Measurements from ENCODE around the gene MICB. TPM values are rescaled to one million over a fixed set of nuclear protein-coding genes. Genes with fewer than 3 reads are reported as not detected.
A peak's percentile ranks its signal among the peaks of the same experiment; 100 is the strongest.

The MICB gene
- total and polyA plus RNA-seq, 9 of the 15 experiments (the other 6 are each of a cell fraction or from before 2014, with no cell fraction given) = 13.3 to 34.5 (median 19.8) TPM

DNA sequence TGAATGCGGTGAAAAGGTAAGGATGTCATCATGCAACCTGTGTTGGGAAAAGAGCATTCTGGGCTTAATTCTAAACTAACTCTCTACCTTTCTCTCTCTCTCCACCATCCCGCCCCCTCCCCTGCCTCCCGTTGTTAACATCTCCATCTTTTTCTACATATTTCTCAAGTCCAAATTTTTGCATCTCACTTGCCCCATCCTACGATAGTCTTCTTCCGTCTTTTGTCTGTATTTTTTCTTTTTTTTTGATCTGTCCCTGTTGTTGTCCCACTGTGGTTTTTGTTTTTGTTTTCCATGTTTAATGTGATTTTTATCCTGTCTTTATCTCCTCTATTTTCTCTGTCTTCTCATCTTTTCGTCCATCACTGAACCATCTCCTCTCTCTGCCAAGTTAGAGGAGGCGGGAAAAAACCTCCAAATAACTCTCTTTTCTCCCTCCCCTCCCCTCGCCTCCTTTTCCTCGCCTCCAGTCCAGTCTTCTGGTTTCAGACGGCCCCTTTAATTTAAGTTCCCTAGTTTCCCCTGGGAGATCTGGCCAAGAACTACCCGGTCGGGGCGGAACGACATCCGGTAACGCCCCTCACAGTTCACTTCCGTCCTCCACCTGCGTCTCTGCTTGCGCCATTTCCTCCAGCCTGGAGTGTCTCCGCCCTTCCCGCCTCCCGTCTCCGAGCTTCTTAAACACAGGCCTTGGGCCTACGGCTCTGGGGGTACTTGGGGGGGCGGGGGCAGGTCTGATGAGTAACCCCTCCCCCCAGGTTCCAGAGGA lies 49.2 kb downstream of the MICB start, which contains the start of gene NFKBIL1 (continued):
- TF ChIP-seq HOMEZ (CRISPR knock-in tag; IDR thresholded peaks at IDR 0.05) (no peak), ERF (CRISPR knock-in tag; IDR thresholded peaks at IDR 0.05) (no peak), ZNF212 (CRISPR knock-in tag; IDR thresholded peaks at IDR 0.05) (no peak), ZNF232 (CRISPR knock-in tag; IDR thresholded peaks at IDR 0.05) (no peak), TRIM24 (IDR thresholded peaks at IDR 0.05) (peak in 1 of 2 experiments; percentile 99; a peak in 2 of 4 replicates), CBX1 (IDR thresholded peaks at IDR 0.05; ENCODE audit: low read depth) (no peak), LEF1 (IDR thresholded peaks at IDR 0.05) (0 out of 2 replicates have a peak, but pooled peaks have one; percentile 8), MAZ (CRISPR knock-in tag; conservative IDR thresholded peaks at IDR 0.05 in 1 of 2, IDR thresholded peaks at IDR 0.05 in 1 of 2) (peak in 1 of 2 experiments; percentile 85), ZNF316 (IDR thresholded peaks at IDR 0.05) (peak; percentile 18; the same call in 1 of the 2 replicates), ZSCAN32 (CRISPR knock-in tag; IDR thresholded peaks at IDR 0.05) (no peak), ATF1 (CRISPR knock-in tag; IDR thresholded peaks at IDR 0.05) (no peak), ATF1 (tag; IDR thresholded peaks at IDR 0.05) (peak; percentile 96), DPF2 (IDR thresholded peaks at IDR 0.05) (peak; percentile 69), ELF2 (CRISPR knock-in tag; IDR thresholded peaks at IDR 0.05) (peak; percentile 42; the same call in 1 of the 2 replicates), ZNF263 (CRISPR knock-in tag; IDR thresholded peaks at IDR 0.05; ENCODE audit: borderline replicate concordance) (no peak), ZNF165 (CRISPR knock-in tag; IDR thresholded peaks at IDR 0.05; ENCODE audit: borderline replicate concordance) (no peak), STAT5B (CRISPR knock-in tag; IDR thresholded peaks at IDR 0.05) (no peak), CC2D1A (IDR thresholded peaks at IDR 0.05) (0 out of 2 replicates have a peak, but pooled peaks have one; percentile 10), ZNF12 (CRISPR knock-in tag; IDR thresholded peaks at IDR 0.05) (no peak), SMAD1 (IDR thresholded peaks at IDR 0.05; ENCODE audit: low read depth, low read length, partially characterized antibody) (no peak), MCM7 (IDR thresholded peaks at IDR 0.05) (peak in 1 of 2 experiments; percentile 93; a peak in 1 of 4 replicates), PHB (CRISPR knock-in tag; IDR thresholded peaks at IDR 0.05) (no peak), ATF6 (CRISPR knock-in tag; IDR thresholded peaks at IDR 0.05) (0 out of 2 replicates have a peak, but pooled peaks have one; percentile 45), MCM2 (IDR thresholded peaks at IDR 0.05; ENCODE audit: low read depth) (no peak)
- TF ChIP-seq, protein P1, sequence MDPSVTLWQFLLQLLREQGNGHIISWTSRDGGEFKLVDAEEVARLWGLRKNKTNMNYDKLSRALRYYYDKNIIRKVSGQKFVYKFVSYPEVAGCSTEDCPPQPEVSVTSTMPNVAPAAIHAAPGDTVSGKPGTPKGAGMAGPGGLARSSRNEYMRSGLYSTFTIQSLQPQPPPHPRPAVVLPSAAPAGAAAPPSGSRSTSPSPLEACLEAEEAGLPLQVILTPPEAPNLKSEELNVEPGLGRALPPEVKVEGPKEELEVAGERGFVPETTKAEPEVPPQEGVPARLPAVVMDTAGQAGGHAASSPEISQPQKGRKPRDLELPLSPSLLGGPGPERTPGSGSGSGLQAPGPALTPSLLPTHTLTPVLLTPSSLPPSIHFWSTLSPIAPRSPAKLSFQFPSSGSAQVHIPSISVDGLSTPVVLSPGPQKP (CRISPR knock-in tag; IDR thresholded peaks at IDR 0.05) = no peak
- TF ChIP-seq, protein P2, sequence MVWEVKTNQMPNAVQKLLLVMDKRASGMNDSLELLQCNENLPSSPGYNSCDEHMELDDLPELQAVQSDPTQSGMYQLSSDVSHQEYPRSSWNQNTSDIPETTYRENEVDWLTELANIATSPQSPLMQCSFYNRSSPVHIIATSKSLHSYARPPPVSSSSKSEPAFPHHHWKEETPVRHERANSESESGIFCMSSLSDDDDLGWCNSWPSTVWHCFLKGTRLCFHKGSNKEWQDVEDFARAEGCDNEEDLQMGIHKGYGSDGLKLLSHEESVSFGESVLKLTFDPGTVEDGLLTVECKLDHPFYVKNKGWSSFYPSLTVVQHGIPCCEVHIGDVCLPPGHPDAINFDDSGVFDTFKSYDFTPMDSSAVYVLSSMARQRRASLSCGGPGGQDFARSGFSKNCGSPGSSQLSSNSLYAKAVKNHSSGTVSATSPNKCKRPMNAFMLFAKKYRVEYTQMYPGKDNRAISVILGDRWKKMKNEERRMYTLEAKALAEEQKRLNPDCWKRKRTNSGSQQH (CRISPR knock-in tag; IDR thresholded peaks at IDR 0.05) = 0 out of 2 replicates have a peak, but pooled peaks have one; percentile 64

Measured in K562 (cell line).